NCI-H1930 (cell line): ENCODE data around the gene RALGDS.

Source experiments
- DNase-seq, 2 experiments: peaks; one replicate each; lab custom pipeline; 2025; lab: John Stamatoyannopoulos, UW

RALGDS gene

DNA sequence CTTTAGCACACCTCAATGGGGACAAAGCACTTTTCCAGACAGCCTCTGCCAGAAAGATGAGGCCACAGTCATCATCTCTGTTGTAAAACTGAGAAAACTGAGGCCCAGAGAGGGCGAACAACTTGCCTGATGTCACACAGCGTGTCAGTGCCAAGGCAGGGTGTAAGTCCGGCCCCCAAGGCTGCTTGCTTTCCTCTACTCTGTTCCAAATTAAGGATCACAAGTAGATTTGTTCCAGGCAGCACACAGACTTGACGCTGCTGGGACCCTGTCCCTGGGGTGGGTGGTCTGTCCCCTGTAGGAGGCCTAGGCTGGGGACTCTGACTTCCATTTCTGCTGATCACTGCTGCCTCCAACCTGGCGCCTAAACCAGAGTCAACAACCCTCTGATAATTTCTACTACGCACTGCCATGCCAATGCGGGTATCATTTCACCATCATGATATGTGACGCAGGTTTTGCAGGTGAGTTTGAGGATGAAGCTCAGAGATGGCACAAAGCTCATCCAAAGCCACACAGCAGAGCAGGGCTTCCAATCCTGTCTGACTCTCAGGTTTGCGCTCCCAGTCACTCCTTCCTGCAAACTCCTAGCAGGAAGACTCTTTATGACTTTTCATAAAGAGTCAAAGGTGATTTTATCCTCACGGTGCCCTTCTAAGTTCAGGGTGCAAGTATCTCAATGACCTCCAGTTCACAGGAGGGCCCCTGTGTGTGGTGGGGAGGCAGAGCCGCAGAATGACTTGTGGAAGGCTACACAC is 13.5 kb upstream of the RALGDS start:
- DNase-seq: no peak

DNA sequence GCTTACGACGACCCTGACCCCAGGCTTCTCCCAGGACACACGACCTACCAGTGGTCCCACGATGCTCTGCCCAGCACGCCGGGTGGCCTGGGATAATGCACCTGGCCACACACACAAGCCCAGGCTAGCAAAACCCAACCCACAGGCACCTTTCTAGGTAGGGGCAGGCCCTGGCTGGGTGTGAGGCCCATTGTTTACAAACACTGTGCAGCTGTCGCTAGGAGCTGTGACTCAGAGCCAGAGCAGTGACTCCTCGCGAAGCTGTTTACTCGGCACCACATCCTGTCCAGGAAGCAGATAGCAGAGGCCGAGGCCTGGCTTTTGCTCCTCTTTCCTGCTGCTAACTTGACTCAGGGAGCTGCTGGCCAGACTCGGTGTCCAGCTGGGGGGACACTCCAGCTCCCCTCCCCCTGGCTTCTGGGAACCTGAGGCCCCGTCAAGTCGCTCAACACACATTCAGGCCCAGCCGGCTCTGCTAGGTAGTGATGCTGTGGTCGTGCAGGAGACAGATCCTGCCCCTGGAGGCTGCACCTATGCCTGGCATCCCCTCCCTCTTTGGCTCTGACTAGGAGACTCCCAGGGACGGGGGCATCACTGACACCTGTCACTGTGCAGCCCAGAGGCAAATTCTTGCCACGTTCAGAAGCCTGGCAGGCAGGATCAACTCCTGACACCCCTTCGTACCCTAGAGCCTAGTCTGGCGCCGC is 12.8 kb upstream of the RALGDS start:
- peak in 1 of 2 experiments; percentile 16 for DNase-seq

DNA sequence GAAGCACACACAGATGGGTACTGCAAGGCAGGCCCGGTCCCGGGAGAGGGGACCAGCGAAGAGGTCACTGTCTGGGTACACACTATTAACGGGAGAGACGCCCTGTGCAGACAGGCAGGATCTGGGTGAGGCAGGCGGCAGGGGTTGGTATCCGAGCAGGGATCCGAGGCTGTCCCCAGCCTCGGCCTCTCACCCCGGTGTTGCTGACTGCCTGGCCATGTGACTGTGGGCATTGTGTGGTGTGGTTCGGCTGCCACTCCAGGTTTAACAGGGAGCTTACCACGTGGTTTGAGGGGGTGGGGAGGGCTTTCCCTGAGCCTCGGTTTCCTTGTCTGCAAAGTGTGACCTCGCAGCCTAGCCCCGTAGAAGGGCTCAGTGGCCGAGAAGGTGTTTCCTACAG is 11.1 kb upstream of the RALGDS start:
- DNase-seq: no peak

DNA sequence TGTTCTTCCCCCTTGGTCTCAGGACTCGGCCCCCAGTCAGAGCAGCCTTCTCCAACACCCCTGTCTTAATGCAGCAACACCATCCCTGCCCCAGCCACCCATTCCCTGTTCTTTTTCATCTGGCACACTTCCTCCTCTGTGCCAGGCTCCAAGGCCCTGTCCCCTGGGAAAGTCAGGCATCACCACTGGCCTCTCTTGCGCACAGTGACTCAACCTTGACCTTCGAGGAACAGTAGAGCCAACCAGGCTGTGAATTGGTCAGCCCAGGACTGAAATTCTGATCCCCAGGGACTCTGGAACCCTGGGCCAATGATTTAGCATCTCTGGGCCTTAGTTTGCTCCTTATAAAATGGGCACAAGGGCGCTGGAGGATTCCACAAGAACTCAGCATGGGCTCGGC is 10.5 kb upstream of the RALGDS start:
- no peak for DNase-seq

DNA sequence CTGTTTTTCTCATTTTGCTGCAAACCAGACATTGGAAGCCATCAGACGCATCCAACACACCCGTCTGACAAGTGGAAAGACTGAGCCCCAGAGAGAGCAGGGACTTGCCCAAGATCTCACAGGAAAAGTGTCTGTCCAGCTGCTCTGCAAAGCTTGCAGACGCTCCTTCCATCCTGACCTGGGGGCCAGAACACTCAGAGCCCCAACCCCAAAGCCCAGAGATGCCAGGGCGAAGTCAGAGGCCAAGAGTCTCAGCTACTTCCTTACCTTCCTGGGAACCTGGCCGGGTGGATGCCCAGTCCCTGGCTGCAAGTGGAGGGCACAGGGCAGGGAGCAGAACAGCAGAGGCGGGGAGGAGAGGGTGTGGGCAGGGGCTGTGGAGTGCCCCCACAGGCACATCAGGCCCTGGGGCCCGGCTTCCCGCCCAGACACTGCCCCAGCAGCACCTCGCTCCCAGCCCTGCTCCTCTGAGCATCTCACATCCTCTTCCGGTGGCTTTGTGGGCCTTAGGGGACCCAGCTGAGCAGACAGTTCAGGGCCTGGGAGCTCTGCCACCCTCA is 9.7 kb upstream of the RALGDS start:
- DNase-seq: no peak

DNA sequence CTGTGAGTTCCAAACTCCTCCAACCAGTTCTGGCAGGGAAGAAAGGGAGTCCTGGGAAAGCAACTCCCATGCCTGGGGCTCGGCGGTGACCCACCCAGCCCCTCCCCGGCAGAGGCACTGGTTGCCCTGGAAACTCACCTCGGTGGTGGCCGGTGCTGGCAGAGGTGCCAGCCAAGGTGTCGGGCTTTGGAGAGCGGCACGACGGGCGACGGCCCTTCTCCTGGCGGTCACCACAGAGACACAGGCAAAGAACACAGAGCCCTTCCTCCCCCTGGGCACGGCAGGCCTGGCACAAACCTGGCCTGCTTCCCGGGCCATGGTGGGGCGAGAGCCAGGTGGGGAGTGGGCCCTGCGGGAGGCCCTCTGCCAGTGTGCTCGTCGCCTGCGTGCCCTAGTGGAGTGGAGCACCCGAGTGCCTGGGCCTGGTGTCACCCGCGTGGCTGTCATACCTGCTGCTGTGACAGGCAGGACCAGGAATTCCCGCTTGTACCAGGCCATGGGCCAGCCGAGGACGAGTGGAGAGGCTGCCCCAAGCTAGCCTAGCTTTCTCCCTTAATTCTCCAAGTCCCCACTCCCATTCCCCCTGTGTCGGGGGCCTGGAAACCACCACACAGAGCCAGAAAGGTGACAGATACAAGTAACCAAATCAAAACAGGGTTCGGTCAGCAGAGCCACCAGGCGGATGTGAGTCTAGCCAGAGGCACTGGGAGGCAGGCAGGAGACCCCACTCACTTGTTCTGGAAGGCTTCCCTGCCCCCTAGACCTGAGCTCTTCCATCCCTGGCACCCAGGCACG is 8.2 kb upstream of the RALGDS start:
- no peak for DNase-seq

DNA sequence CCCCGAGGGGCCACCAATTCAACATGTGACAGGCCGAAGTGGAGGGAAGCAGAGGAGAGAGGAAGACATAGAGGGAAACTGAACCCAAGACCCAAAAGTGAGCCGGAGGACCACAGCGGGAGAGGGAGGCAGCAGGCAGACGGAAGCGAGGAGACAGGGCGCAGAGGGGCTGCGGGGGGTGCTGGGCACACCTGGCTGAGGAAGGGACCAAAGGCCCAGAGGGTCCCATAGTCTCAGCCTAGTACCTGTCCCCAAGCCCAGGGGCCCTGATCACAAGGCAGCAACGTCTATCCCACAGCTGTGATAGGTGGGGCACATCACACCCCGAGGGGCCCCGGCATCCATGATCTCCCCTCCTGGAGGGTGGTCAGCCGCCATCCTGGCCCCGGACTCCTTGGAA is 7.1 kb upstream of the RALGDS start:
- DNase-seq: no peak

DNA sequence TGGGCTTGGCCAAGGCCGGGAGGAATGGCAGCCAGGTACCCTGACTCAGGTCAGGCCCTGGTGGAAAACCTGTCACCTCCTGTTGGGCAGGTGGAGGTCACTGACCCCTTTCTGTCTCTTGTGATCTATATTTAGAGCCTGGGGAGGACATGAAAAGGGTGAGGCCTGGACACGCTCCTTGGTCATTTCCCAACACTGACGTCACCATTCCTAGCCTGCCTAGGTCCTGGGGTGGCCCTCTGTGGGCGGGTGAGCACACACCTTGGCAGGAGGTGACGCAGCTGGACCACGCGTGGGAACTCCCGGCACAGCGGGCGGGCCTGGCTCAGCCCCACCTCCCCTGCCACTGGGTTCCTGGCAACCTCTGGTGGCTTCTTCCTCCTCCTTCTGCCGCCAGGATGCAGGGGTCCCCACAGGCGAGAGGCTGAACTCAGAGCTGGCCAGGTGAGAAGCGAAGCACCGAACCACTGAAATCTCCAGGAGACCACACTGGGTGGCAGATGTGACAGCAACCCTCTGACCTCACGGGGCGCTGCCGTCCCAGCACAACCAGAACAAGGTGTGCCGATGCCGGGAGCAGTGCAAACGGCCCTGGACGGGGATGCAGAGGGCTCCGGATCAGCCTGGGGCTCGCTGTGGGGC is 6.4 kb upstream of the RALGDS start:
- DNase-seq: no peak

DNA sequence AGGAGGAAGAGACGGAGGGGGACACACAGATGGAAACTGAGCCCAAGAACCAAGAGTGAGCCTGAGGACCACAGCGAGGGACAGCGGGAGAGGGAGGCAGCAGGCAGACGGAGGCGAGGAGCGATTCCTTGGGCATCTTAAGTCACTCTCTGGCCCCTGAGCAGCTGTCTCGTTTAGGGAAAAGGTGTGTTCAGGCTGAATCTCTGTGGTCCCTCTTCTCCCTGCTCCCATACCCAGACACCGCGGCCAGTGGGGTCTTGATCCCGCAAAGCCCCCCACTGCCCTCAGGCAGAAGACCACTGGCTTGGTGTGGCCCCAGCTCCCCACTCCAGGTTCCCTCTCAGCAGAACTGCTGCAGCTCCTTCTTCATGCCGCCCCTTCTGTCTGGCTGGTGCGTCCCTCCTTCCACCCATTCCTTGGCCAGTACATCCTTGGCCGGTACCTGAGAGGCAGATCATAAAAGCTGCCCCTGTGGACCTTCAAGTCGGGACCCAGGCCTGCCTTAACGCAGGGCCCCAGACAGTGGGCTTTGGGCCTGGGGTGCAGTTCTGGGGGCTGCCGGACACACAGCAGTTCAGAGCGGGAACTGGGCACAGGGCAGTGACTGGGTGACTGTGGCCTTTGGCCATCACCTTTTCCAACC is 5.8 kb upstream of the RALGDS start:
- no peak for DNase-seq

DNA sequence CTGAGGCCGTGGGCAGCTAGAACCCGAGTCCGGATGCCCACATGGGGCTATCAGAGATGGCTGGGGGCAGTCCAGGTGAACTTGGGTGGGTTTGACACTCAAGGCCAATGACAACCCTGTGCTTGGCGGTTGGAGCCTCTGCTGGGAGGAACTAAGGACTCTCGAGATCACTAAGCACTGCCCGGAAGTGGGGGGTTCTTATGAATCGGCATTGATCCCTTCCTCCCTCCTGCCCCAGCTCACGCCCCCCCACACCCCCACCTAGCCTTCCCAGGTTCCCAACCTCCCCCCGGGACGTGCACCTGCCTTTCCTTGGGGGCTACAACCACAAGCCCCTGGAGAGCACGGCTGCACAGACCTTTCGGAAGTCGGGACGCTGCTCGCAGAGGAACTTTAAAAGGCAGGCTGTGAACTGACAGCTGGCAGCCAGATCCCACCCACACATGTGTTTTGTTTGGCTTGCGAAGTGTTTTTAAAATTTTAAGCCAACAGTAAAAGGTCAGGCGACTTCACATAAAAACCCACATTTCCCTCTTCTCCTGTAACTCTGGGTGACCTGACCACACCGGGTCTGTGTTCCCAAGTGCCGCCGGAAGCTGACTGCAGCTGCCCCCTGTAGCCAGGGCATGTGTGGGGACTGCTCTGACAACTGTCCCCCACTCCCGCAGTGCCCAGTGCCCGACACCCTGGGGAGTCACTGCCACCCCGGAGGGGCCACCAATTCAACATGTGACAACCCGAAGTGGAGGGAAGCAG is 5.1 kb upstream of the RALGDS start:
- DNase-seq: no peak

DNA sequence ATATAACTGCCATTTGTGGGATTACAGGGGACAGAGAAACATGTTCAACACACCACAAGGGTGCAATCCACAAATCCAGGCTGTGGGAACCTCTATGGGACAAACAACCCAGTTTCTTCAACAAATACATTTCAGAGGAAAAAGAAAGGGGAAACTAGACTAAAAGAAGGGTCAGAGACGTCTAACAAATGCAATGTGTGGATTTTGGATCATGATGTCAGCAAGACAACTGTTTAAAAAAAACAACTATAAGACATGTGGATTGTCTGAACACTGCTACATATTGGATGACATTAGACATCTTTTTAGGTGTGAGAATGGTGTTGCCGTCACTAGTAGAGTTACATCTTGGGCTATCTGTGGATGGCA is 3.9 kb upstream of the RALGDS start:
- DNase-seq: no peak

DNA sequence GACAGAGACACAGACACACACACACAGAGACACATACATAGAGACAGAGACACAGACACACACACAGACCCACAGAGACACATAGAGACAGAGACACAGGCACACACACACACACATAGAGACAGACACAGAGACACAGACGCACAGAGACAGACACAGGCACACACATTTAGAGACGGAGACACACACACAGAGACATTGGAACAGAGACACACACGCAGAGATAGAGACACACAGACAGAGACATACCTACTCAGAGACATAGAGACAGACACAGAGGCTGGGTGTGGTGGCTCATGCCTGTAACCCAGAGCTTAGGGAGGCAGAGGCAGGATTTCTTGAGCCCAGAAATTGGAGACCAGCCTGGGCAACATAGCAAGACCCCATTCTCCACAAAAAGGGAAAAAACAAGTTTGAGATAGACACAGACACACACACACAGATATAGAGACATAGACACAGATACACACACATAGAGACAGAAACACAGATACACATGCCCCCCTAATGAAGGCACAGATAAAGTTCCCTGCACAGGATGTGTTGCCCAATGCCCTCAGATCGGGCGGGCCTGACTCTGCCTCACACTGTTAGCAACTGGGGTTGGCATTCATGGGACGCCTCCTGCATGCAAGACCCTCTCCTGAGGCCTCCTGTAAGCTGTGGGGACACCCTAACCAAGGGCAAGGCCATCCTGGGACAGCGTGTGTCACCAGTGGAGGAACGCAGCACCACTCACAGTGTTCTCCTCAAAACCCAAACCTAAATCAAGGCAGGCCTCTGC is 3.3 kb upstream of the RALGDS start:
- DNase-seq: no peak

DNA sequence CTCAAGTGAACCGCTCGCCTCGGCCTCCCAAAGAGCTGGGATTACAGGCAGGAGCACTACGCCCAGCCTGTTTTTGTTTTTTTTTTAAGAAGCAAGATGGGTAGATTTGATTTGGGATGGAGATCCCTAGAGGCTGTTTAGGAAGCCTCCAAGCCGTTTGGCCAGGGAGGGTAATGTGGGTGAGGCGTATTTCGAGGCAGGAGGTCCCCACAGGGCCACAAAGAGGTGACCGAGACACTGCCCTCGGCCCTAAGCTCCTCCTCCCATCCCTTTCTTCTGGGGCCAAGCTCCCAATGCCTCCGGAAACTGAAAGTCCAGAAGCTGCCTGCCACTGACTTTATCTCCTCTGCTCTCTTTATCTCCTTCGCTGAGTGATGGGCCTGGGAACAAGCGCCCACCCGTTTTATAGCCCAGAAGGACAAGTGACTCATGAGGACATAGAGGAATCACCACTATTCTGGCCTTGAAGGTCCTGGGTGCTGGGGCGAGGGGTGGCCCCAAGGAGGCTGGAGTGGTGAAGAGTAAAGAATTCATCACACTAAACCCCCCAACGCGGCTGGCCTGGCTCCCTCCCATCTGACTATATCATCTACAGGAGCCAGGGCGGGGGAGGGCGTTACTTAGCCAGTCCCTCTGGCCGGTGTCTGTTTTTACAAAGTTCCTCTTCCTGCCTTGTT is 2.0 kb upstream of the RALGDS start:
- no peak for DNase-seq

DNA sequence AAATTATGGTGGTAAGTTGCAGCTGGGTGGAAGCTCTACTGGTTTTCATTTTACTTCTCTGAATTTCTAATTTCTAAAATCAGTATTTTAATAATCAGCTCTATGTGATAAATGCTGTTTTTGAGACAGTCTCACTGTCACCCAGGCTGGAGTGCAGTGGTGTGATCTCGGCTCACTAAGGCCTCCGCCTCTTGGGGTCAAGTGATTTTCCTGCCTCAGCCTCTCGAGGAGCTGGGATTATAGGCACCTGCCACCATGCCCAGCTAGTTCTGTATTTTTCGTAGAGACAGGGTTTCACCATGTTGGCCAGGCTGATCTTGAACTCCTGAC is 1.5 kb upstream of the RALGDS start:
- no peak for DNase-seq

DNA sequence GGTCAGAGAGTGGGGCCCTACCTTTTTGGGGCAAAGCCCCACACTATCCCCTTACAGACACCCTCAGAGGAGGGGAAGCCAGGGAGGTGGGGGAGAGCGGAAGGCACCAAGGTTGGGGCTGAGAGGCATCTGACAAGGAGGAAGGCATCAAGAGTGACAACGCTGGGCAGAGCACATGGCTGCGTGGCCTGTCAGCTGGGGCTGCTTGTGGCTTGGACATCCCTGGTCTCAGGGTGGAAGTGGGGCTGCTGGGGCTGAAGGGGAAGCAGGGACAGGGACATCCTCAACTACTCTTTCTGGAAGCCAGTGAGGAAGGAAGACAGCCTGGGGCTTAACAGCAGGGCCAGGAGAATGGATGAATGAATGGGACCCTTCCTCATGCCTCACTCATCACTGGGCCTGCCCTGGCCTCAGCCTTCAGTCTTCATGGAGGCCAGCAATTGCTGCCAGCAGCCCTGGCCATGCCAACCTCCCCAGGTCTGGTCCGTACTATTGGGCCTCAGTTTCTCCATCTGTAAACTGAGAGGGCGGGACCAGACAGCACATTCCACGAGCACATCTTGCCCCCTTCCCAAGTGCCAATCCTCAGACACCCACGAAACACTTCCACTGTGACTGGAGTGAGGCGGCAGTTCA is 993 bp upstream of the RALGDS start:
- DNase-seq: no peak

DNA sequence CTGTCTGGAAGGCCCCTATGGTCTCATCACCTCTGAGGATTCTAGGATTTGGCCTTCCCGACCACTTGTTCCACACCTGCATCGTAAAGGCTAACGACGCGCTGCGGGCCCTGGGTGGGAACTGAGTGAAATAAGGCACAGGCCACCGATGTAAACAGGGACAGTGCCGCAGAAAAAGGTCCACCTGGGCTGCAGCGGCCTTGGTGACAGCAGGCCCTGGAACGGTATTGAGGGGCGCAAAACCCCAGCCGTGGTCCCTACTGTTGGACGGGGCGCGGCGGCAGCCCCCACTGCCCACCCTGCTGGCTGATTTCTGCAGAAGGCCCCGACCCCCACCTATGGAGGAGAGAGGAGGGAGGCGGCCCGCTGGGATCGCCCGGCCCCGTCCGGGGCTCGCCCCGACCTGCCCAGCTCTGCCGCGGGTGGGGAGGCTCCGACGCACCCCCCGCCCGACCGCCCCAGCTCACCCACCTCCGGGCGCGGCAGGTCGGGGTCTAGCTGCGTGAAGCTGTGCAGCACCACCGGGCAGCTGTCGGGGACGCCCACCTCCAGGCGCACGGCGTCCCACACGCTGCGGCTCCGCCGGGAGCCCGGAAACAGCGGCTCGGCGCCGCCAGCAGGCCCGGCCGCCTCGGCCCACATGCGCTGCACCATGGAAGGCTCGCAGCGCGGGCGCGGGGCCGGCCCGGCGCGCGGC is 391 bp downstream of the RALGDS start:
- DNase-seq: no peak

DNA sequence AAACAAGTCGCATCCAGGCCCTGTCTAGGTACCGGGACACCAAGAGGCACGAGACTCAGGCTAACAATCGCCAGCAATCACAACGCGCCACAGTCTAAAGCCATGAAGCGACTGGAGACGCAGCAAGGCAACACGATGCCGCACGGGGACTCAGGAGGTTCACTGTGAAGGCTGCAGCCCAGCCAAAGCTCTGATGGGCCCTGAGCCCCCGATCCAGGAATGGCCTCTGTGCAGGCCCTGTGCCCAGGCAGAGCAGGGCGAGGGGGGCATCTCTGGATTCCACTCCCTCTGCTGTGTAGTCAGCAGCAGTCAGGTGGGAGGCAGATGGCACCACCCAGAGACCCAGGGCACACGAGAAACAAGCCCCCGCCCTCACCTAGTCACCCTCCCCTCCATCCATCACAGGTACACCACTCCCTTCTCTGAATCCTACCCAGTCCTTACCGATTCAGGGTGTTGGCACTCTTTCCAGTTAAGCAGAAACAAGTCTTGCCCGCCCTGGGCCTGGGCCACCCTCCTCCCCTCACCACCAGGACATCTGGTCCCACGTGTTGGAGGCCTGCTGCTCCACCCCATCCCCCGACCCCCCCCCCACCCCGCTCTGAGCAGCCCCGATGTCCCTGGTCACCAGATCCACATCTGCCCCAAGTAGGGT is 1.1 kb downstream of the RALGDS start:
- DNase-seq: no peak
